Progenitor cell of endocrine pancreas (in vitro differentiated cells): ENCODE data around the gene BROX. TPM values are rescaled to one million over a fixed set of nuclear protein-coding genes. Genes with fewer than 3 reads are reported as not detected.
"Not testable (repeated sequence)": the region's sequence is repeated elsewhere in the genome, so short reads cannot be mapped to it uniquely, and the experiment has no call there.

Experiments used
- DNase-seq: peaks from one replicate; pipeline ENCODE4 v3.0.0; 2021; ENCODE audit warnings: low spot score; ENCODE audit not compliant: unreplicated experiment
- H3K27ac Mint-ChIP-seq: 2 replicates; pipeline ENCODE4 v1.8.0; 2021; ENCODE audit warnings: mild to moderate bottlenecking, moderate library complexity, mixed read lengths
- H3K27me3 Mint-ChIP-seq: 2 replicates; pipeline ENCODE4 v1.8.0; 2021; ENCODE audit warnings: mixed read lengths
- H3K36me3 Mint-ChIP-seq: 2 replicates; pipeline ENCODE4 v1.8.0; 2022; ENCODE audit warnings: mixed read lengths; ENCODE audit not compliant: insufficient read depth
- H3K4me1 Mint-ChIP-seq: 2 replicates; pipeline ENCODE4 v1.8.0; 2021; ENCODE audit warnings: low read depth, mixed read lengths
- H3K4me3 Mint-ChIP-seq: 2 replicates; pipeline ENCODE4 v1.8.0; 2021; ENCODE audit warnings: low read depth, mild to moderate bottlenecking, moderate library complexity, mixed read lengths
- H3K9me3 Mint-ChIP-seq: 2 replicates; pipeline ENCODE4 v1.8.0; 2021; ENCODE audit warnings: low read depth, mixed read lengths
- CTCF ChIP-seq: fragments of 200-600 bp; sonication (generic); IDR thresholded peaks from one replicate; pipeline ENCODE4 v1.5.0; 2021; ENCODE audit warnings: antibody characterized with exemption, mild to moderate bottlenecking; ENCODE audit not compliant: unreplicated experiment
- total RNA-seq: library from RNA; stranded (reverse); gene quantifications from 2 replicates; pipeline ENCODE4 v1.2.1, GENCODE V29; 2021

Gene BROX
- total RNA-seq, 1 donor from 2014 or later = 27.5 TPM

GRCh38 chr1:222754366-222755139 is 42.2 kb downstream of the BROX start:
- H3K4me3 Mint-ChIP-seq = no peak overlapping the region
- H3K27me3 Mint-ChIP-seq = peaks cover 3% of the 10 kb centered on the region
- H3K4me1 Mint-ChIP-seq = peaks cover 12% of the 10 kb centered on the region
- no peak for TF ChIP-seq CTCF
- no peak overlapping the region for H3K27ac Mint-ChIP-seq
- DNase-seq = no peak
- no peaks in the 10 kb centered on the region for H3K9me3 Mint-ChIP-seq
- H3K36me3 Mint-ChIP-seq = no peaks in the 10 kb centered on the region

- no peak for TF ChIP-seq CTCF
- no peaks in the 10 kb centered on the region for H3K4me1 Mint-ChIP-seq
- H3K4me3 Mint-ChIP-seq = no peak overlapping the region
- H3K36me3 Mint-ChIP-seq = no peaks in the 10 kb centered on the region
- DNase-seq = no peak
- H3K9me3 Mint-ChIP-seq = peaks cover 4% of the 10 kb centered on the region
- no peak overlapping the region for H3K27ac Mint-ChIP-seq
- H3K27me3 Mint-ChIP-seq = peaks cover 3% of the 10 kb centered on the region
Observed at GRCh38 chr1:222757646-222758268, 45.4 kb downstream of the BROX start.

- no peak for TF ChIP-seq CTCF
- no peak overlapping the region for H3K27ac Mint-ChIP-seq
- H3K4me1 Mint-ChIP-seq = no peaks in the 10 kb centered on the region
- peaks cover 3% of the 10 kb centered on the region for H3K27me3 Mint-ChIP-seq
- peaks cover 9% of the 10 kb centered on the region for H3K9me3 Mint-ChIP-seq
- H3K36me3 Mint-ChIP-seq = no peaks in the 10 kb centered on the region
- no peak for DNase-seq
- no peak overlapping the region for H3K4me3 Mint-ChIP-seq
Observed at GRCh38 chr1:222759451-222760035, 47.2 kb downstream of the BROX start.

GRCh38 chr1:222761083-222761482 is 48.7 kb downstream of the BROX start:
- peaks cover 14% of the 10 kb centered on the region for H3K9me3 Mint-ChIP-seq
- H3K4me1 Mint-ChIP-seq = no peaks in the 10 kb centered on the region
- peaks cover 3% of the 10 kb centered on the region for H3K27me3 Mint-ChIP-seq
- H3K36me3 Mint-ChIP-seq = no peaks in the 10 kb centered on the region
- DNase-seq = no peak
- no peak overlapping the region for H3K4me3 Mint-ChIP-seq
- H3K27ac Mint-ChIP-seq = no peak overlapping the region
- no peak for TF ChIP-seq CTCF

- not testable (repeated sequence) for DNase-seq, H3K27ac Mint-ChIP-seq, H3K4me1 Mint-ChIP-seq, H3K4me3 Mint-ChIP-seq, H3K36me3 Mint-ChIP-seq, H3K27me3 Mint-ChIP-seq
- peaks cover 14% of the 10 kb centered on the region for H3K9me3 Mint-ChIP-seq
Observed at GRCh38 chr1:222762178-222762577, 49.8 kb downstream of the BROX start.
